NCI-H1048 (cell line): ENCODE results near the gene TCL1A.
"Not testable (repeated sequence)": the region's sequence is repeated elsewhere in the genome, so short reads cannot be mapped to it uniquely, and the experiment has no call there.

Source experiments
- DNase-seq: peaks from one replicate; lab custom pipeline; 2025; lab: John Stamatoyannopoulos, UW

The TCL1A gene

GRCh38 chr14:95713596-95714371, at the start of gene TCL1A:
TSS of gene TCL1A (minus strand) at chr14:95714125. CDS start at chr14:95714066, 59 bp downstream.
- DNase-seq: no peak

GRCh38 chr14:95763032-95763431, 49.1 kb upstream of the TCL1A start:
- DNase-seq: not testable (repeated sequence)

GRCh38 chr14:95761436-95761835, 47.5 kb upstream of the TCL1A start:
- no peak for DNase-seq

- DNase-seq: no peak
Observed at GRCh38 chr14:95760596-95760995, 46.7 kb upstream of the TCL1A start.

GRCh38 chr14:95759941-95760340, 46.0 kb upstream of the TCL1A start:
- no peak for DNase-seq

- DNase-seq: no peak
Observed at GRCh38 chr14:95758331-95758730, 44.4 kb upstream of the TCL1A start.

GRCh38 chr14:95756751-95757150, 42.8 kb upstream of the TCL1A start:
- no peak for DNase-seq

- DNase-seq: no peak
Observed at GRCh38 chr14:95756127-95756526, 42.2 kb upstream of the TCL1A start.

GRCh38 chr14:95741781-95742180, 27.9 kb upstream of the TCL1A start:
- DNase-seq: no peak

GRCh38 chr14:95741038-95741490, 27.1 kb upstream of the TCL1A start:
- DNase-seq: no peak

- no peak for DNase-seq
Observed at GRCh38 chr14:95739356-95739755, 25.4 kb upstream of the TCL1A start.

GRCh38 chr14:95733212-95733611, 19.3 kb upstream of the TCL1A start:
- no peak for DNase-seq

- DNase-seq: no peak
Observed at GRCh38 chr14:95730126-95730525, 16.2 kb upstream of the TCL1A start.

GRCh38 chr14:95729402-95730028, 15.6 kb upstream of the TCL1A start:
- not testable (repeated sequence) for DNase-seq

- DNase-seq: no peak
Observed at GRCh38 chr14:95727056-95727700, 13.3 kb upstream of the TCL1A start.

GRCh38 chr14:95725685-95726336, 11.9 kb upstream of the TCL1A start:
- no peak for DNase-seq

GRCh38 chr14:95722525-95723190, 8.7 kb upstream of the TCL1A start:
- DNase-seq: no peak

- DNase-seq: no peak
Observed at GRCh38 chr14:95712398-95712797, 1.5 kb downstream of the TCL1A start.

- no peak for DNase-seq
Observed at GRCh38 chr14:95711476-95712176, 2.3 kb downstream of the TCL1A start.

GRCh38 chr14:95710106-95710505, 3.8 kb downstream of the TCL1A start:
- no peak for DNase-seq

GRCh38 chr14:95707327-95707726, 6.6 kb downstream of the TCL1A start:
- no peak for DNase-seq
